ENCODE data around the gene EEF1A1.
"Not testable (repeated sequence)": the region's sequence is repeated elsewhere in the genome, so short reads cannot be mapped to it uniquely, and the experiment has no call there.

The EEF1A1 gene

GRCh38 chr6:73520688-73521350 is at the start of gene EEF1A1:
Gene EEF1A1, minus strand, starts transcription at chr6:73521032. Its CDS starts 1,006 bp downstream, at chr6:73520026.
- H3K4me3 ChIP-seq (ENCODE audit: low read length): peak within 1 kb of the TSS; percentile 97
- no peaks in the 10 kb centered on the region for H3K27me3 ChIP-seq (ENCODE audit: control insufficient read depth, insufficient read depth, low read length)
- H3K27ac ChIP-seq (ENCODE audit: low read length): peak within 1 kb of the TSS; percentile 97
- H3K9ac ChIP-seq (ENCODE audit: low read length): peak within 1 kb of the TSS; percentile 99
- no peaks in the 10 kb centered on the region for H3K9me3 ChIP-seq (ENCODE audit: control insufficient read depth, low read depth, low read length)
- H3K4me1 ChIP-seq (ENCODE audit: control insufficient read depth, low read depth, low read length): peaks cover 11% of the 10 kb centered on the region
- peaks cover 44% of the 10 kb centered on the region for H3K36me3 ChIP-seq (ENCODE audit: control insufficient read depth, low read depth, low read length)

GRCh38 chr6:73569121-73569520 is 48.3 kb upstream of the EEF1A1 start:
- H3K4me1 ChIP-seq (ENCODE audit: control insufficient read depth, low read depth, low read length): peaks cover 6% of the 10 kb centered on the region
- H3K36me3 ChIP-seq (ENCODE audit: control insufficient read depth, low read depth, low read length): no peaks in the 10 kb centered on the region
- no peak overlapping the region for H3K9ac ChIP-seq (ENCODE audit: low read length)
- H3K9me3 ChIP-seq (ENCODE audit: control insufficient read depth, low read depth, low read length): no peaks in the 10 kb centered on the region
- H3K27ac ChIP-seq (ENCODE audit: low read length): no peak overlapping the region
- no peaks in the 10 kb centered on the region for H3K27me3 ChIP-seq (ENCODE audit: control insufficient read depth, insufficient read depth, low read length)
- H3K4me3 ChIP-seq (ENCODE audit: low read length): no peak overlapping the region

GRCh38 chr6:73566954-73567591 is 46.2 kb upstream of the EEF1A1 start:
- Histone ChIP-seq H3K9ac (ENCODE audit: low read length) (no peak overlapping the region), H3K4me1 (ENCODE audit: control insufficient read depth, low read depth, low read length) (peaks cover 6% of the 10 kb centered on the region), H3K9me3 (ENCODE audit: control insufficient read depth, low read depth, low read length) (no peaks in the 10 kb centered on the region), H3K4me3 (ENCODE audit: low read length) (no peak overlapping the region), H3K27ac (ENCODE audit: low read length) (no peak overlapping the region), H3K27me3 (ENCODE audit: control insufficient read depth, insufficient read depth, low read length) (no peaks in the 10 kb centered on the region), H3K36me3 (ENCODE audit: control insufficient read depth, low read depth, low read length) (no peaks in the 10 kb centered on the region)

- not testable (repeated sequence) for H3K27ac ChIP-seq (ENCODE audit: low read length); H3K36me3 ChIP-seq (ENCODE audit: control insufficient read depth, low read depth, low read length); H3K27me3 ChIP-seq (ENCODE audit: control insufficient read depth, insufficient read depth, low read length); H3K4me3 ChIP-seq (ENCODE audit: low read length); H3K9me3 ChIP-seq (ENCODE audit: control insufficient read depth, low read depth, low read length); H3K9ac ChIP-seq (ENCODE audit: low read length); H3K4me1 ChIP-seq (ENCODE audit: control insufficient read depth, low read depth, low read length)
Measured at GRCh38 chr6:73566486-73566871, 45.6 kb upstream of the EEF1A1 start.

- H3K27me3 ChIP-seq (ENCODE audit: control insufficient read depth, insufficient read depth, low read length): no peaks in the 10 kb centered on the region
- H3K4me3 ChIP-seq (ENCODE audit: low read length): no peak overlapping the region
- H3K9me3 ChIP-seq (ENCODE audit: control insufficient read depth, low read depth, low read length): no peaks in the 10 kb centered on the region
- H3K4me1 ChIP-seq (ENCODE audit: control insufficient read depth, low read depth, low read length): peaks cover 6% of the 10 kb centered on the region
- H3K36me3 ChIP-seq (ENCODE audit: control insufficient read depth, low read depth, low read length): no peaks in the 10 kb centered on the region
- H3K9ac ChIP-seq (ENCODE audit: low read length): no peak overlapping the region
- peak overlapping the region; percentile 55 for H3K27ac ChIP-seq (ENCODE audit: low read length)
Measured at GRCh38 chr6:73565767-73566485, 45.1 kb upstream of the EEF1A1 start.

GRCh38 chr6:73564578-73565345 is 43.9 kb upstream of the EEF1A1 start:
- no peak overlapping the region for H3K27ac ChIP-seq (ENCODE audit: low read length)
- H3K9ac ChIP-seq (ENCODE audit: low read length): no peak overlapping the region
- H3K4me3 ChIP-seq (ENCODE audit: low read length): no peak overlapping the region
- H3K4me1 ChIP-seq (ENCODE audit: control insufficient read depth, low read depth, low read length): peaks cover 6% of the 10 kb centered on the region
- no peaks in the 10 kb centered on the region for H3K27me3 ChIP-seq (ENCODE audit: control insufficient read depth, insufficient read depth, low read length)
- no peaks in the 10 kb centered on the region for H3K9me3 ChIP-seq (ENCODE audit: control insufficient read depth, low read depth, low read length)
- H3K36me3 ChIP-seq (ENCODE audit: control insufficient read depth, low read depth, low read length): no peaks in the 10 kb centered on the region

GRCh38 chr6:73562558-73562957 is 41.7 kb upstream of the EEF1A1 start:
- peaks cover 16% of the 10 kb centered on the region for H3K4me1 ChIP-seq (ENCODE audit: control insufficient read depth, low read depth, low read length)
- no peaks in the 10 kb centered on the region for H3K36me3 ChIP-seq (ENCODE audit: control insufficient read depth, low read depth, low read length)
- H3K9ac ChIP-seq (ENCODE audit: low read length): no peak overlapping the region
- no peaks in the 10 kb centered on the region for H3K27me3 ChIP-seq (ENCODE audit: control insufficient read depth, insufficient read depth, low read length)
- no peak overlapping the region for H3K27ac ChIP-seq (ENCODE audit: low read length)
- no peak overlapping the region for H3K4me3 ChIP-seq (ENCODE audit: low read length)
- no peaks in the 10 kb centered on the region for H3K9me3 ChIP-seq (ENCODE audit: control insufficient read depth, low read depth, low read length)

- H3K36me3 ChIP-seq (ENCODE audit: control insufficient read depth, low read depth, low read length): no peaks in the 10 kb centered on the region
- peaks cover 16% of the 10 kb centered on the region for H3K4me1 ChIP-seq (ENCODE audit: control insufficient read depth, low read depth, low read length)
- no peak overlapping the region for H3K27ac ChIP-seq (ENCODE audit: low read length)
- H3K9me3 ChIP-seq (ENCODE audit: control insufficient read depth, low read depth, low read length): no peaks in the 10 kb centered on the region
- H3K9ac ChIP-seq (ENCODE audit: low read length): no peak overlapping the region
- H3K27me3 ChIP-seq (ENCODE audit: control insufficient read depth, insufficient read depth, low read length): no peaks in the 10 kb centered on the region
- H3K4me3 ChIP-seq (ENCODE audit: low read length): no peak overlapping the region
Measured at GRCh38 chr6:73560853-73561407, 40.1 kb upstream of the EEF1A1 start.

GRCh38 chr6:73560182-73560732 is 39.4 kb upstream of the EEF1A1 start:
- no peaks in the 10 kb centered on the region for H3K9me3 ChIP-seq (ENCODE audit: control insufficient read depth, low read depth, low read length)
- no peak overlapping the region for H3K27ac ChIP-seq (ENCODE audit: low read length)
- no peak overlapping the region for H3K9ac ChIP-seq (ENCODE audit: low read length)
- H3K27me3 ChIP-seq (ENCODE audit: control insufficient read depth, insufficient read depth, low read length): no peaks in the 10 kb centered on the region
- no peak overlapping the region for H3K4me3 ChIP-seq (ENCODE audit: low read length)
- peaks cover 10% of the 10 kb centered on the region for H3K4me1 ChIP-seq (ENCODE audit: control insufficient read depth, low read depth, low read length)
- H3K36me3 ChIP-seq (ENCODE audit: control insufficient read depth, low read depth, low read length): no peaks in the 10 kb centered on the region

GRCh38 chr6:73559399-73559794 is 38.6 kb upstream of the EEF1A1 start:
- not testable (repeated sequence) for H3K27ac ChIP-seq (ENCODE audit: low read length); H3K9ac ChIP-seq (ENCODE audit: low read length)
- H3K4me1 ChIP-seq (ENCODE audit: control insufficient read depth, low read depth, low read length): peaks cover 10% of the 10 kb centered on the region

More at GRCh38 chr6:73559399-73559794, 38.6 kb upstream of the EEF1A1 start:
- not testable (repeated sequence) for H3K27me3 ChIP-seq (ENCODE audit: control insufficient read depth, insufficient read depth, low read length); H3K4me3 ChIP-seq (ENCODE audit: low read length); H3K9me3 ChIP-seq (ENCODE audit: control insufficient read depth, low read depth, low read length); H3K36me3 ChIP-seq (ENCODE audit: control insufficient read depth, low read depth, low read length)
